ENCODE results near the gene TCEA2. TPM values are rescaled to one million over a fixed set of nuclear protein-coding genes. Genes with fewer than 3 reads are reported as not detected.

The TCEA2 gene
- total RNA-seq, 1 donor from 2014 or later, result 33.1 TPM

DNA sequence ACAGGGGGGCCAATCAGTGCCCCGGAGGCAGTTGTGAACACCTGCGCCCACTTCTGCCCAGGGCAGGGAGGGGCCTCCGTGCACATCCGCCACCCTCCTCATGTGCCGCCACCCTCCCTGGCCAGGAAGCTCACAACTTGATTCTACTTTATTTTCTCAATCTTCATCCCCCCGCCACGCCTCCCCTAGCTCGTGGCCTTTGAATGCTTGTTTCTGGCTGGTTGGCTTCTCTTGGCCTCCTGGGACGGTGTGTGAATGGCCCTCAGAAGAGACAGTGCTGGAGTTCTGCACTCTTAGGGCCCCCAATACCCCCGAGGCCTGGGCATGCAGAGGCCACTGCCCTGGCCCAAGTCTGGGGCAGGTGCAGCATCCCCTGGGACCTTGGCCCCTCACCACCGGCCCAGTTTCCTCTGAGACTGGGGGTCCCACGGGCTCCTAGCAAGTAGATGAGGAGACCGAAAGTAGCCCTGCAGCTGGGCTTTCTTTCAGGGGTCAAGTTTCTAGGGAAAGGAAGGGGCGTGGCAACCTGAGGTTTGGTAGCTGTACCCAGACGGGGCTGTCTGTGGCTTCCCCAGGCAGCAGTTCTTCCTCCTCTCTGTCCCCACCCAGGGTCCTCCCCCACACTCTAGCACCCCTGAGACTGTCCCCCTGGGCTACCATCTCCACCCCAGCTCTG, 15.0 kb downstream of the TCEA2 start:
- H3K27ac ChIP-seq, result no peak overlapping the region

GRCh38 chr20:64078934-64079272, 15.9 kb downstream of the TCEA2 start:
- TF ChIP-seq POLR2AphosphoS5 (IDR thresholded peaks at IDR 0.05; ENCODE audit: insufficient read depth in 1 of 2, low read depth in 1 of 2), result no peak
- TF ChIP-seq, protein P1, sequence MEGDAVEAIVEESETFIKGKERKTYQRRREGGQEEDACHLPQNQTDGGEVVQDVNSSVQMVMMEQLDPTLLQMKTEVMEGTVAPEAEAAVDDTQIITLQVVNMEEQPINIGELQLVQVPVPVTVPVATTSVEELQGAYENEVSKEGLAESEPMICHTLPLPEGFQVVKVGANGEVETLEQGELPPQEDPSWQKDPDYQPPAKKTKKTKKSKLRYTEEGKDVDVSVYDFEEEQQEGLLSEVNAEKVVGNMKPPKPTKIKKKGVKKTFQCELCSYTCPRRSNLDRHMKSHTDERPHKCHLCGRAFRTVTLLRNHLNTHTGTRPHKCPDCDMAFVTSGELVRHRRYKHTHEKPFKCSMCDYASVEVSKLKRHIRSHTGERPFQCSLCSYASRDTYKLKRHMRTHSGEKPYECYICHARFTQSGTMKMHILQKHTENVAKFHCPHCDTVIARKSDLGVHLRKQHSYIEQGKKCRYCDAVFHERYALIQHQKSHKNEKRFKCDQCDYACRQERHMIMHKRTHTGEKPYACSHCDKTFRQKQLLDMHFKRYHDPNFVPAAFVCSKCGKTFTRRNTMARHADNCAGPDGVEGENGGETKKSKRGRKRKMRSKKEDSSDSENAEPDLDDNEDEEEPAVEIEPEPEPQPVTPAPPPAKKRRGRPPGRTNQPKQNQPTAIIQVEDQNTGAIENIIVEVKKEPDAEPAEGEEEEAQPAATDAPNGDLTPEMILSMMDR (IDR thresholded peaks at IDR 0.05), result no peak
- intact Hi-C loops (cut with DNase I), result no loop called here
- H3K27me3 ChIP-seq, result no peaks in the 10 kb centered on the region
- peak overlapping the region; percentile 65 to 87 for H3K4me3 ChIP-seq
- DNase-seq (ENCODE audit: extremely low spot score in 2 of 2), result no peak
- H3K4me1 ChIP-seq, result peaks cover 32% of the 10 kb centered on the region
- H3K9me3 ChIP-seq, result no peaks in the 10 kb centered on the region
- peaks cover 0 to 1% of the 10 kb centered on the region in 2 donors for H3K36me3 ChIP-seq
- H3K27ac ChIP-seq, result peak overlapping the region; percentile 74

More for the DNA sequence above, 15.0 kb downstream of the TCEA2 start:
- no peak for DNase-seq (ENCODE audit: extremely low spot score in 2 of 2)
- Histone ChIP-seq H3K27me3 (no peaks in the 10 kb centered on the region), H3K4me3 (peak overlapping the region; percentile 65 to 87), H3K4me1 (peaks cover 26% of the 10 kb centered on the region), H3K36me3 (peaks cover 0 to 9% of the 10 kb centered on the region in 2 donors), H3K9me3 (no peaks in the 10 kb centered on the region)
- intact Hi-C loops (cut with DNase I), result no loop called here
- no peak for TF ChIP-seq POLR2AphosphoS5 (IDR thresholded peaks at IDR 0.05; ENCODE audit: insufficient read depth in 1 of 2, low read depth in 1 of 2)
- TF ChIP-seq, protein P1 (IDR thresholded peaks at IDR 0.05), result no peak
- TF ChIP-seq POLR2A (IDR thresholded peaks at IDR 0.05), result no peak

DNA sequence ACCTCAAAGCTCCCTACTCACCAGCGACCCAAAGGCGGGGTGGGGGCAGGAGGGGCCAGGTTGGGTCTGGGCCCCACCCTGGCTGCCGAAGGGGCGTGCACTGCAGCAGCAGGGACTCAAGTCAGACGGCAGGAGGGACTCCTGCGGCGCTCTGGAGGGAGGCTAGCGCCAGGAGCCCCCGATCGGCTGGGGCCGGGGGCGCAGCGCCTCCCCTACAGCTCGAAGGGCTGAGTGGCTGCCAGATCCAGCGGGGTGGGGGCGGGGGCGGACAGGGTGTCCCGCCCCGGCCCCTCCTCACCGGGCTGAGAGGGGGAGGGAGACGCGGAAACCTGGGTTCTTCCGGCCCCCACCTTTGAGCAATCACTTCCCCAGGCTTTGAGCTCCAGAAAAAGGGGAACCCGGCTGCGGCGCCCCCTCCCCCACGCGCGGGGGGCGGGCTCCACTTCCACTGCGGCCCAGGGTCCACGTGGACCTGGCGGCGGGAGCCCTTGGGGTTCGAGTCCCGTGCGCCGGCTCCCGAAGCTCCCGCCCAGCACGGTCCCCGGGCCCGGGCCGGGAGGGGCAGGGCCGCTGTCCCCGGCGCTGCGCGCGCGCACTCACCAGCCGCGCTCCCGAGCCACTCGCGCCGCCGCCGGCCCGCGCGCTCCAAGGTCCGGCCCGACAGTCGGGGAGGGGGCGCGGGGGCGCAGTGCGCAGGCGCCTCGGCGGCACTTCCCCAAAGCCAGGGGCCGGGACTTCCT, 16.4 kb downstream of the TCEA2 start, which contains the start of gene RGS19:
TSS of gene RGS19 (minus strand) at position 246 of the 740 bp plus-strand sequence. CDS start 2,632 bp downstream, outside the sequence.
- Histone ChIP-seq H3K4me1 (peaks cover 38% of the 10 kb centered on the region), H3K27me3 (no peaks in the 10 kb centered on the region), H3K27ac (peak within 1 kb of the TSS; percentile 78), H3K36me3 (no peaks in the 10 kb centered on the region), H3K4me3 (peak within 1 kb of the TSS; percentile 65 to 87), H3K9me3 (no peaks in the 10 kb centered on the region)
- no peak for DNase-seq (ENCODE audit: extremely low spot score in 2 of 2)
- intact Hi-C loops (cut with DNase I), result no loop called here
- no peak for TF ChIP-seq POLR2AphosphoS5 (IDR thresholded peaks at IDR 0.05; ENCODE audit: insufficient read depth in 1 of 2, low read depth in 1 of 2)
- TF ChIP-seq POLR2A (IDR thresholded peaks at IDR 0.05), result peak in 1 of 2 donors; percentile 25

DNA sequence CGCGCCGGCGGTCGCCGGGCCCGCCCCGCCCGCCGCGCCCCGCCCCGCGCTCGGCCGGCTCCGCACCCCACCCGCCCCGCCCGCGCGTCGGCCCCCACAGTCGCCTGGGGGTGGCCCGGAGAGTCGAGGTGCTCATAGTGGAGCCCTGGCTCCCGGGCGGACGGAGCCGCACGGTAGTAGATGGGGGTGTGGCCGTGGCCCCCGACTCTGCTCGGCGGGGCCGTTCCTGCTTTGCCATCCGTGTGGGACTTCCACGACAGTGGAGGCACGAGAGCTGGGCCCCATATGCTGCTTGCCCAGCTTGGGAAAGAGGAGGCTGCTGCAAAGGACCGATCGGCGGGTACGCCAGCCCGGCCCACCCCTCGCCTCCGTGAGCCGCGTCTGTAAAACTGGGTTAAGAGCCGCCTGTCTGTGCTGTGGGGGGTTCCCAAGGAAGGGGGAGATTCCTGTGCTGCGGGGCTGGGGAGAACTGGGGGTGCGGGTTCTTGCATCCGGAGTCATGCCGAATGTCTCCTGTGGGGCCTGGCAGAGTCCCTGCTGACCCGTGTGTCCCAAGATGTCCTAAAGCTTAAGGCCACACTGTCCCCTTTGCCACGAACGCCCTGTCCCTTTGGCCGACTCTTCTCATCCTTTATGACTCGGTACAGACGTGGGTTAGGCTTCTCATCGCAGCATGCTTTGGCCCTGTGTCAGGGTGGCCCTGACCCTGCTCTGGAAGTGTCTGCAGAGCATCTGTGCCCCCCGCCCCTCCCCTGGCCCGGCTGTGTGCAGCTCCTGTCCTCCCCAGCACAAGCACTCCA, 17.2 kb downstream of the TCEA2 start, which contains the start of gene OPRL1:
TSS of gene OPRL1 (plus strand) at position 70 of the 800 bp plus-strand sequence. CDS start 12,639 bp downstream, outside the sequence.
- H3K27ac ChIP-seq, result peak within 1 kb of the TSS; percentile 78
- H3K9me3 ChIP-seq, result no peaks in the 10 kb centered on the region
- H3K4me1 ChIP-seq, result peaks cover 39% of the 10 kb centered on the region
- no peaks in the 10 kb centered on the region for H3K27me3 ChIP-seq
- no peak for DNase-seq (ENCODE audit: extremely low spot score in 2 of 2)
- H3K4me3 ChIP-seq, result peak within 1 kb of the TSS; percentile 65 to 87
- intact Hi-C loops (cut with DNase I), result no loop called here
- TF ChIP-seq POLR2A (IDR thresholded peaks at IDR 0.05) (no peak), POLR2AphosphoS5 (IDR thresholded peaks at IDR 0.05; ENCODE audit: insufficient read depth in 1 of 2, low read depth in 1 of 2) (no peak)
- TF ChIP-seq, protein P1 (IDR thresholded peaks at IDR 0.05), result no peak
- H3K36me3 ChIP-seq, result no peaks in the 10 kb centered on the region
